HG02970 (cell line): Measurements from ENCODE around the gene DICER1.

Experiments used
- ATAC-seq: cut with Tn5 transposase; IDR thresholded peaks from one replicate; pipeline ENCODE4 v1.9.1; 2021; ENCODE audit warnings: mild to moderate bottlenecking, moderate library complexity, moderate number of reproducible peaks; ENCODE audit not compliant: unreplicated experiment, low FRiP score

The DICER1 gene

DNA sequence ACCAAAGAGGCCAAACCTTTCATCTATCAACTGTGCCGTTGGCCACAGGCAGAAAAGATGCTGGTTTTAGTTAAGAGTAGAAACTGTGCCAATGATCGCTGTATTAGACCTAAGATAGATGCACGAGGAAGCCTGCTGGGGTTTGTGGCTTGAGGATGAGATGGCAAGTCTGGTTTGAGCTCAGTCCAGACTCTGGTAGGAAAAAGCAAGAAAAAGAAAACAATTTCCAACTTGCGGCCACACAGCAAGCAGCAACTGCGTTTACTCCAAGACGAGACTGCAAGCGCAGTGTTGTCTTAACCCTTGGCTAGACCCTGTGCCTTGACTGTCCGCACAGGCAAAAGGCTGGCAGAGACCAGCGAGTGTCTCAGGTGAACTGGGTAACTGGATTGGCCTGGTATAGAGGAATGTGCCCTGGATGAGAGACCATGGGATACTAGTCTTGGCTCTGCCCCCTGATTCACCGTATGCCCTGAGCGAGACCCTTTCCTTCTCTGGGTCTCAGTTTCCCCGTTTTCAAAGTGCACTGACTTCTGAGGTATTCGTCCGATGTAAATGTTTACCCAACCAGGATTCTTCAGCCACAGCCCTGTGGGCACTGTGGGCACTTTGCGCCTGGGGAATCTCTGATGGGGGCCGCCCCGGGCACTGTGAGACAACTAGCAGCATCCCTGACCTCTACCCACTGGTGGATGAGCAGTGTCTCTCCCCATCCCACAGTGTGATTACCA lies 113.4 kb downstream of the DICER1 start:
- ATAC-seq = no peak

- ATAC-seq = no peak
These were observed 114.0 kb downstream of the DICER1 start for GRCh38 chr14:95043314-95043713.

DNA sequence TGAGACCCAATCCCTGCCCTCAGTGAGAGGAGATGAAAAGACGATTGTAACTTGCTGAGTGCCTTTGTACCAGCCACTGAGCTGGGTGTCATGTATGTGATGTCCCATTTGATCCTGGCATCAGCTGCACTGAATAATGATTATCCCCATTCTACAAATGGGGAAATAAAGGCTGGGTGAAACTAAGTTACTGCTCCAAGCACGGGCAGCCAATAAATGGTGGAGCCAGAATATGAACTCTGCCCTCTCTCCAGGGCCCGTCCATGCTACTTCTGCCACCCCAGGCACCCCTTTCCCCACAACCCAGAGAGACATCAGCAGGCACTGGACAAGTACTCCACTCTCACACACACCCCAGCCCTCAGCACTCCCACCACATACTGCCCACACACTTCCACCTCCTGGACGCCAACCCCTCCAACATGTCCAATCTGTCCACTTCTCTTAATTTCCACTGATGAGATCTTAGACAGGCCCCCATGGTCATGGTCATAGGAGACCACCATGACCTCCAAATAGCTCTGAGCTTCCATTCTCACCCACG lies 115.8 kb downstream of the DICER1 start:
- no peak for ATAC-seq

DNA sequence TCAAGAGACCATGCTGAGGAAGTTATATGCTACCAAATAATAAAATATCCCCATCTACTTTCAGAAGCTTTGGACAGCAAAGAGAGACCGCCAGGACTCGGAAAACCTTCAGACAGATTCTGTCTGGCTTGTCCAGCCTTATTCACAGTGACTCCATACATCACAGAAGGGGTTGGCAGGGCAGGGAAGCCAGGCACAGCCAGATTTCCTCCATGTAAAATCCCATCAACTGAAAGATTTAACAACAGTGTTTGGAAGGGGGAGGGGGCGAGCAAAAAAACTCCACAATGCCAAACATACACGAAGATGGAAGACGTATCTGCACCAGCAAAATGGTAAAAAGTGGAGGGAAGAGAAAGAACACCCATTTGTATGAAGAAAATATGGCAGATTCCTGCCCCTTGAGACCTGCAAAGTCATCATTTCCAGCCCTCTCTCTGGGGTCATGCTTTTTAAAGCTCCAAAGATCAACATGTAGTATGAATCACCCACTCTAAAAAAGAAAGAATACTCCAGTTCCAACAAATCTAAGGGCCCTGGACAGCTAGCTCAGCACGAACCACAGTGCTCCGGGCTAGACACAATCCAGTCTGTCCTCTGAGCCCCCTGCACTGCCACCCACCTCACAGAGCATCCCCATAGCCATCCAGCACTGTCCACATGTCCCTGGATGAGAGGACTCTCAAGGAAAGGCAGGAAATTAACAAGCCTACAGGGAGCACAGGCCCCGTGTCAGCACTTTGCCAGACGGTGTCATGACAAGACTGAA lies 116.4 kb downstream of the DICER1 start:
- no peak for ATAC-seq

GRCh38 chr14:95039993-95040348 lies 117.4 kb downstream of the DICER1 start:
- no peak for ATAC-seq

DNA sequence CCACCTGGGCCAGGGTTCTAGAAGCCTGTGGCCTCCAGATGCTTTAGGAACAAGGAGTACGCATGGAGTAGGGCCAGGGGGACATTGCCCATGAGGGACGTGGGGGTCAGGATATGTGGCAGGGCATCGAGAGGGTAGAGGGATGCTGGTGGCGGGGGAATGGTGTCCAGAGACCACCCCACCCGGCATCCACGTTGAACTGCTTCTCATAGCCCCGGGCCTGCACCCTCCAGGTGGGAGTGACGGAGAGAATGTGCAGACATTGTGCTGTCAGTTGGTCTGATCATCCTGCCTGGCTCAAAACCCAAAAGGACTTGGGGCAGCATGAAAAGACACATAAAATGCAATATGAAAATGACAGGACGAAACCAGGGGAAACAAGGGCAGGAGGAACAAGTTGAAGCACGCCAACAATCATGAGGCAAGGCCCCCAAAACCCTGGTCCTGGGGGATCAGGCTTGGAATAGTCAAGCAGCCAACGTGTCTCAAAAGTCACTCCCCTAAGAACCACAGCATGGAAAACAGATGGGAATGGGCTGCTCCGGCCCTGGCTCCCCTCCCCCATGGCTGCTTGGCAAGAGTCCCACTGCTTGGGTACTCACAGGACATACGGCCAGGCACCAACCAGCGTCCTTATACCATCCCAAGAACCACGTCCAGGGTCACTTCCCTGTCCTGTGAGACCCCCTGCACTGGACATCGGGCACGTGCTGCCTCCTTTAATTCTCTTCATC lies 117.9 kb downstream of the DICER1 start:
- ATAC-seq = no peak

GRCh38 chr14:95038521-95039250 lies 118.6 kb downstream of the DICER1 start:
- no peak for ATAC-seq

DNA sequence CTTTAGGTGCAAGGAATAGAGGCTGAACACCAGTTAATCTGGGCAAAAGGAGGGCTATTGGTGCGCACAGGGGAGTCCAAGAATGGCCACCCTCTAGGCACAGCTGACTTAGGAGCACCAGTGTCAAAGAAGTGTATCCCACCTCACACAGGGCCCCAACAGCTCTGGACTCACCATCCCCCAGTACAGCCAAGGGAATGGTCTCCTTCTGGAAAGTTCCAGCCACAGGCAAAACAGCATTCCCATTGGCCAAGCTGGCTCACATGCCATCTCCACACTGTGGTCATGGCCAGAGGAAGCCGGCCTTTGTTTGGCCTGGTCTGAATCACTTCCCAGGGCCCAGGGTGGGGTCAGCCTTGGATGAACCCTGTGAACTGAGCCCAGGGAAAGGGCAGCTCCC lies 120.1 kb downstream of the DICER1 start:
- no peak for ATAC-seq
